SK-N-SH treated with all-trans-retinoic acid at 6 μM for 48 hours (cell line): ENCODE data around the gene ODAD3.
"Not testable (repeated sequence)": the region's sequence is repeated elsewhere in the genome, so short reads cannot be mapped to it uniquely, and the experiment has no call there.

Experiments used
- ATAC-seq: fragments of 200-7000 bp; cut with Tn5 transposase; 3 replicates; pipeline ENCODE4 v1.9.1; 2020; ENCODE audit warnings: mild to moderate bottlenecking, moderate library complexity
- ARNTL ChIP-seq: fragments of 450-650 bp; formaldehyde crosslinking; IDR thresholded peaks from 2 replicates; pipeline ENCODE4 v1.5.0; 2020; ENCODE audit warnings: low read depth, mild to moderate bottlenecking, moderate library complexity, borderline replicate concordance
- BACH2 ChIP-seq: fragments of 250-450 bp; sonication (Bioruptor Pico); IDR thresholded peaks from 2 replicates; pipeline ENCODE4 v1.9.0; 2021; ENCODE audit warnings: mild to moderate bottlenecking, borderline replicate concordance
- CSDC2 ChIP-seq: fragments of 250-450 bp; sonication (Bioruptor Pico); IDR thresholded peaks from 2 replicates; pipeline ENCODE4 v1.5.0; 2020; ENCODE audit warnings: mild to moderate bottlenecking, moderate library complexity
- ESRRG ChIP-seq: fragments of 250-450 bp; sonication (Bioruptor Pico); IDR thresholded peaks from 2 replicates; pipeline ENCODE4 v1.6.1; 2021; ENCODE audit warnings: mild to moderate bottlenecking
- GLIS3 ChIP-seq: fragments of 250-450 bp; sonication (Bioruptor Pico); IDR thresholded peaks from 2 replicates; pipeline ENCODE4 v1.5.0; 2020; ENCODE audit warnings: mild to moderate bottlenecking, moderate library complexity
- OSR1 ChIP-seq: fragments of 250-450 bp; sonication (Bioruptor Pico); IDR thresholded peaks from 2 replicates; pipeline ENCODE4 v1.8.0; 2022; ENCODE audit warnings: moderate library complexity, mild to moderate bottlenecking, inconsistent platforms
- PPARA ChIP-seq: fragments of 250-450 bp; sonication (Bioruptor Pico); IDR thresholded peaks from 2 replicates; pipeline ENCODE4 v1.5.0; 2020; ENCODE audit warnings: mild to moderate bottlenecking, borderline replicate concordance
- RARB ChIP-seq: fragments of 250-450 bp; sonication (Bioruptor Pico); IDR thresholded peaks from 2 replicates; pipeline ENCODE4 v1.8.0; 2021; ENCODE audit warnings: mild to moderate bottlenecking, moderate library complexity
- SNAI2 ChIP-seq: fragments of 250-450 bp; sonication (Bioruptor Pico); IDR thresholded peaks from 2 replicates; pipeline ENCODE4 v1.5.0; 2020; ENCODE audit warnings: mild to moderate bottlenecking, moderate library complexity
- TCF4 ChIP-seq: fragments of 250-450 bp; sonication (Bioruptor Pico); IDR thresholded peaks from 2 replicates; pipeline ENCODE4 v1.8.0; 2021; ENCODE audit warnings: mild to moderate bottlenecking, moderate library complexity, borderline replicate concordance
- TOX ChIP-seq: fragments of 250-450 bp; sonication (Bioruptor Pico); IDR thresholded peaks from 2 replicates; pipeline ENCODE4 v1.8.0; 2021; ENCODE audit warnings: mild to moderate bottlenecking, moderate library complexity, borderline replicate concordance
- ZC3H10 ChIP-seq: fragments of 250-450 bp; sonication (Bioruptor Pico); IDR thresholded peaks from 2 replicates; pipeline ENCODE4 v1.5.1; 2021; ENCODE audit warnings: mild to moderate bottlenecking, moderate library complexity
- ZFP3 ChIP-seq: fragments of 250-450 bp; sonication (Bioruptor Pico); IDR thresholded peaks from 2 replicates; pipeline ENCODE4 v1.5.0; 2020; ENCODE audit warnings: mild to moderate bottlenecking, moderate library complexity
- ZFP30 ChIP-seq: fragments of 450-650 bp; formaldehyde crosslinking; IDR thresholded peaks from 2 replicates; pipeline ENCODE4 v1.5.0; 2022; ENCODE audit warnings: mild to moderate bottlenecking, moderate library complexity
- ZNF70 ChIP-seq: fragments of 450-650 bp; formaldehyde crosslinking; IDR thresholded peaks from 2 replicates; pipeline ENCODE4 v1.5.0; 2020; ENCODE audit warnings: mild to moderate bottlenecking, moderate library complexity
- ZNF8 ChIP-seq: fragments of 450-650 bp; formaldehyde crosslinking; IDR thresholded peaks from 2 replicates; pipeline ENCODE4 v1.5.0; 2020; ENCODE audit warnings: mild to moderate bottlenecking, moderate library complexity
- TF ChIP-seq, protein P1 (sequence below): fragments of 250-450 bp; sonication (Bioruptor Pico); IDR thresholded peaks from 2 replicates; pipeline ENCODE4 v1.5.1; 2020; ENCODE audit warnings: low read depth, mild to moderate bottlenecking, moderate library complexity
- TF ChIP-seq, protein P2 (sequence below): fragments of 250-450 bp; sonication (Bioruptor Pico); IDR thresholded peaks from 2 replicates; pipeline ENCODE4 v1.5.0; 2020; ENCODE audit warnings: mild to moderate bottlenecking, moderate library complexity
- TF ChIP-seq, protein P3 (sequence below): fragments of 250-450 bp; sonication (Bioruptor Pico); IDR thresholded peaks from 2 replicates; pipeline ENCODE4 v1.8.0; 2021; ENCODE audit warnings: low read depth, mild to moderate bottlenecking, moderate library complexity, borderline replicate concordance
- TF ChIP-seq, protein P4 (sequence below): fragments of 250-450 bp; sonication (Bioruptor Pico); IDR thresholded peaks from 2 replicates; pipeline ENCODE4 v1.8.0; 2020; ENCODE audit warnings: mild to moderate bottlenecking, moderate library complexity, borderline replicate concordance

The ODAD3 gene

DNA sequence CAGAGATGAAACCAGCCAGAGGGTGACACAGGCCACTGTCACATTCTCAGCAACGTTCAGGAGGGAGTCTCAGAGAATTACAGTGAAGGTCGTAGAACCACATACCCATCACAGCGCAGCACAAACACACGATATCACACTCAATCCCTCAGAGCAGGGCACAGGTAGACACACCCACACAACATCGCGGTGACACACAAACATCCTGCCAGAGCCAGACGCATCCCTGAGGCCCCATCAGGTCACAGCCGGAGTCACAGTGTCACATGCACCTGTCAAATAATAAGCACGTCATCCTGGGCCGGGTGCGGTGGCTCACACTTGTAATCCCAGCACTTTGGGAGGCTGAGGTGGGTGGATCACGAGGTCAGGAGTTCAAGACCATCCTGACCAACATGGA, 28.5 kb upstream of the ODAD3 start:
- no peak for ATAC-seq
- TF ChIP-seq PPARA (CRISPR knock-in tag), result no peak
- no peak for TF ChIP-seq ESRRG (CRISPR knock-in tag)
- TF ChIP-seq TOX (CRISPR knock-in tag), result no peak
- TF ChIP-seq, protein P1, sequence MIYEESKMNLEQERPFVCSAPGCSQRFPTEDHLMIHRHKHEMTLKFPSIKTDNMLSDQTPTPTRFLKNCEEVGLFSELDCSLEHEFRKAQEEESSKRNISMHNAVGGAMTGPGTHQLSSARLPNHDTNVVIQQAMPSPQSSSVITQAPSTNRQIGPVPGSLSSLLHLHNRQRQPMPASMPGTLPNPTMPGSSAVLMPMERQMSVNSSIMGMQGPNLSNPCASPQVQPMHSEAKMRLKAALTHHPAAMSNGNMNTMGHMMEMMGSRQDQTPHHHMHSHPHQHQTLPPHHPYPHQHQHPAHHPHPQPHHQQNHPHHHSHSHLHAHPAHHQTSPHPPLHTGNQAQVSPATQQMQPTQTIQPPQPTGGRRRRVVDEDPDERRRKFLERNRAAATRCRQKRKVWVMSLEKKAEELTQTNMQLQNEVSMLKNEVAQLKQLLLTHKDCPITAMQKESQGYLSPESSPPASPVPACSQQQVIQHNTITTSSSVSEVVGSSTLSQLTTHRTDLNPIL (CRISPR knock-in tag), result no peak
- no peak for TF ChIP-seq OSR1 (CRISPR knock-in tag)
- no peak for TF ChIP-seq ZFP30 (CRISPR knock-in tag)

DNA sequence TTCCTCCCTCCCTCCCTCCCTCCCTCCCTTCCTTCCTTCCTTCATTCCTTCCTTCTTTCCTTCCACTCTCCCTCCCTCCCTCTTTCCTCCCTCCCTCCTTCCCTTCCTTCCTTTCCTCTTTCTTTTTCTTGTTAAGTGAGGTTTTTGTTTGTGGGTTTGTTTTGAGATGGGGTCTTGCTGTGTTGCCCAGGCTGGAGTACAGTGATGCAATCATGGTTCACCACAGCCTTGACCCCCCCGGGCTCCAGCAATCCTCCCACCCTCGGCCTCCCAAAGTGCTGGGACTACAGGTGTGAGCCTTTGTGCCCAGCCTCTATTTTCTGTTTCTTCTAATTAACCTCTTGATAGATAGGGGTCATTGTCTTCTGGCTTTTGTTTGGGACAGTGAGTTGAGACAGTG, 26.5 kb upstream of the ODAD3 start:
- TF ChIP-seq, protein P1 (CRISPR knock-in tag), result no peak
- TF ChIP-seq, protein P2, sequence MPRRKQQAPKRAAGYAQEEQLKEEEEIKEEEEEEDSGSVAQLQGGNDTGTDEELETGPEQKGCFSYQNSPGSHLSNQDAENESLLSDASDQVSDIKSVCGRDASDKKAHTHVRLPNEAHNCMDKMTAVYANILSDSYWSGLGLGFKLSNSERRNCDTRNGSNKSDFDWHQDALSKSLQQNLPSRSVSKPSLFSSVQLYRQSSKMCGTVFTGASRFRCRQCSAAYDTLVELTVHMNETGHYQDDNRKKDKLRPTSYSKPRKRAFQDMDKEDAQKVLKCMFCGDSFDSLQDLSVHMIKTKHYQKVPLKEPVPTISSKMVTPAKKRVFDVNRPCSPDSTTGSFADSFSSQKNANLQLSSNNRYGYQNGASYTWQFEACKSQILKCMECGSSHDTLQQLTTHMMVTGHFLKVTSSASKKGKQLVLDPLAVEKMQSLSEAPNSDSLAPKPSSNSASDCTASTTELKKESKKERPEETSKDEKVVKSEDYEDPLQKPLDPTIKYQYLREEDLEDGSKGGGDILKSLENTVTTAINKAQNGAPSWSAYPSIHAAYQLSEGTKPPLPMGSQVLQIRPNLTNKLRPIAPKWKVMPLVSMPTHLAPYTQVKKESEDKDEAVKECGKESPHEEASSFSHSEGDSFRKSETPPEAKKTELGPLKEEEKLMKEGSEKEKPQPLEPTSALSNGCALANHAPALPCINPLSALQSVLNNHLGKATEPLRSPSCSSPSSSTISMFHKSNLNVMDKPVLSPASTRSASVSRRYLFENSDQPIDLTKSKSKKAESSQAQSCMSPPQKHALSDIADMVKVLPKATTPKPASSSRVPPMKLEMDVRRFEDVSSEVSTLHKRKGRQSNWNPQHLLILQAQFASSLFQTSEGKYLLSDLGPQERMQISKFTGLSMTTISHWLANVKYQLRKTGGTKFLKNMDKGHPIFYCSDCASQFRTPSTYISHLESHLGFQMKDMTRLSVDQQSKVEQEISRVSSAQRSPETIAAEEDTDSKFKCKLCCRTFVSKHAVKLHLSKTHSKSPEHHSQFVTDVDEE (CRISPR knock-in tag), result no peak
- no peak for TF ChIP-seq RARB (CRISPR knock-in tag)
- TF ChIP-seq, protein P3, sequence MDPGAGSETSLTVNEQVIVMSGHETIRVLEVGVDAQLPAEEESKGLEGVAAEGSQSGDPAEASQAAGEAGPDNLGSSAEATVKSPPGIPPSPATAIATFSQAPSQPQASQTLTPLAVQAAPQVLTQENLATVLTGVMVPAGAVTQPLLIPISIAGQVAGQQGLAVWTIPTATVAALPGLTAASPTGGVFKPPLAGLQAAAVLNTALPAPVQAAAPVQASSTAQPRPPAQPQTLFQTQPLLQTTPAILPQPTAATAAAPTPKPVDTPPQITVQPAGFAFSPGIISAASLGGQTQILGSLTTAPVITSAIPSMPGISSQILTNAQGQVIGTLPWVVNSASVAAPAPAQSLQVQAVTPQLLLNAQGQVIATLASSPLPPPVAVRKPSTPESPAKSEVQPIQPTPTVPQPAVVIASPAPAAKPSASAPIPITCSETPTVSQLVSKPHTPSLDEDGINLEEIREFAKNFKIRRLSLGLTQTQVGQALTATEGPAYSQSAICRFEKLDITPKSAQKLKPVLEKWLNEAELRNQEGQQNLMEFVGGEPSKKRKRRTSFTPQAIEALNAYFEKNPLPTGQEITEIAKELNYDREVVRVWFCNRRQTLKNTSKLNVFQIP (CRISPR knock-in tag), result no peak
- no peak for TF ChIP-seq CSDC2 (CRISPR knock-in tag)
- no peak for TF ChIP-seq ZFP30 (CRISPR knock-in tag)
- no peak for TF ChIP-seq TOX (CRISPR knock-in tag)
- TF ChIP-seq, protein P4, sequence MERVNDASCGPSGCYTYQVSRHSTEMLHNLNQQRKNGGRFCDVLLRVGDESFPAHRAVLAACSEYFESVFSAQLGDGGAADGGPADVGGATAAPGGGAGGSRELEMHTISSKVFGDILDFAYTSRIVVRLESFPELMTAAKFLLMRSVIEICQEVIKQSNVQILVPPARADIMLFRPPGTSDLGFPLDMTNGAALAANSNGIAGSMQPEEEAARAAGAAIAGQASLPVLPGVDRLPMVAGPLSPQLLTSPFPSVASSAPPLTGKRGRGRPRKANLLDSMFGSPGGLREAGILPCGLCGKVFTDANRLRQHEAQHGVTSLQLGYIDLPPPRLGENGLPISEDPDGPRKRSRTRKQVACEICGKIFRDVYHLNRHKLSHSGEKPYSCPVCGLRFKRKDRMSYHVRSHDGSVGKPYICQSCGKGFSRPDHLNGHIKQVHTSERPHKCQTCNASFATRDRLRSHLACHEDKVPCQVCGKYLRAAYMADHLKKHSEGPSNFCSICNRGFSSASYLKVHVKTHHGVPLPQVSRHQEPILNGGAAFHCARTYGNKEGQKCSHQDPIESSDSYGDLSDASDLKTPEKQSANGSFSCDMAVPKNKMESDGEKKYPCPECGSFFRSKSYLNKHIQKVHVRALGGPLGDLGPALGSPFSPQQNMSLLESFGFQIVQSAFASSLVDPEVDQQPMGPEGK (CRISPR knock-in tag), result no peak
- TF ChIP-seq TCF4 (CRISPR knock-in tag), result no peak
- no peak for TF ChIP-seq PPARA (CRISPR knock-in tag)
- no peak for TF ChIP-seq OSR1 (CRISPR knock-in tag)
- no peak for TF ChIP-seq SNAI2 (CRISPR knock-in tag)
- no peak for TF ChIP-seq ESRRG (CRISPR knock-in tag)
- no peak for TF ChIP-seq ZNF8 (CRISPR knock-in tag)
- TF ChIP-seq ZC3H10 (CRISPR knock-in tag), result no peak
- TF ChIP-seq ZFP3 (CRISPR knock-in tag), result no peak
- ATAC-seq, result no peak

DNA sequence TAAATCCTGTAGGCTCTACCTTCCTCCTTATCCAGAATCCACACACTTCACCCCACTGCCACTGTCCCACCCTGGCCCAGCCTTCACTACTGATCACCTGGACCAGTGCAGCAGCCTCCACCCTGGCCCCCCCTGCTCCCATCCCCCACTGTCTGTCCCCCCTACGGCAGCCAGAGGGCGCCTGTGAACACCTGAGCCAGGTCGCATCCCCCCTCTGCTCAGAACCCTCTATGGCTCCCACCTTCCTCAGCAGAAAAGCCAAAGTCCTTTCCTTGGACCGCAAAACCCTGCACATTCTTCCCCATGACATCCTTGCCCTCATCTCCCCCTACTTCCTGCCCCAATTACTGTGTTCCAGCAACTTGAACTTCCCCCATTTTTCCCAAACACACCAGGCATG, 25.3 kb upstream of the ODAD3 start:
- TF ChIP-seq GLIS3 (CRISPR knock-in tag) (no peak), TCF4 (CRISPR knock-in tag) (no peak), ZNF70 (CRISPR knock-in tag) (no peak), OSR1 (CRISPR knock-in tag) (no peak), ARNTL (no peak), ZFP3 (CRISPR knock-in tag) (no peak), BACH2 (CRISPR knock-in tag) (no peak), TOX (CRISPR knock-in tag) (no peak), ZC3H10 (CRISPR knock-in tag) (no peak)
- TF ChIP-seq, protein P1 (CRISPR knock-in tag), result no peak
- TF ChIP-seq, protein P4 (CRISPR knock-in tag), result no peak
- ATAC-seq, result no peak

DNA sequence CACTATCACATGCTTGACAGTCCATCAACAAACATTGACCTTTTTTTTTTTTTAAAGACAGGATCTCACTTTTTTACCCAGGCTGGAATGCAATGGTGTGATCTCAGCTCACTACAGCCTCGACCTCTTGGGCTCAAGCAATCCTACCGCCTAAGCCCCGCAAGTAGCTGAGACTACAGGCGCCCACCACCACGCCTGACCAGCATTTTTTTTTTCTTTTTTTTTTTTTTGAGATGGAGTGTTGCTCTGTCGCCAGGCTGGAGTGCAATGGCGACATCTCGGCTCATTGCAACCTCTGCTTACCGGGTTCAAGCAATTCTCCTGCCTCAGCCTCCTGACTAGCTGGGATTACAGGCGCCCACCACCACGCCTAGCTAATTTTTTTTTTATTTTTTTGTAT, 24.0 kb upstream of the ODAD3 start:
- not testable (repeated sequence) for ATAC-seq
